ENCODE measurements around the gene ZKSCAN7. TPM values are rescaled to one million over a fixed set of nuclear protein-coding genes. Genes with fewer than 3 reads are reported as not detected.

Gene ZKSCAN7
- polyA plus RNA-seq, 1 donor (not counting 4 experiments of a cell fraction or from before 2014, with no cell fraction given), result 1.6 TPM

DNA sequence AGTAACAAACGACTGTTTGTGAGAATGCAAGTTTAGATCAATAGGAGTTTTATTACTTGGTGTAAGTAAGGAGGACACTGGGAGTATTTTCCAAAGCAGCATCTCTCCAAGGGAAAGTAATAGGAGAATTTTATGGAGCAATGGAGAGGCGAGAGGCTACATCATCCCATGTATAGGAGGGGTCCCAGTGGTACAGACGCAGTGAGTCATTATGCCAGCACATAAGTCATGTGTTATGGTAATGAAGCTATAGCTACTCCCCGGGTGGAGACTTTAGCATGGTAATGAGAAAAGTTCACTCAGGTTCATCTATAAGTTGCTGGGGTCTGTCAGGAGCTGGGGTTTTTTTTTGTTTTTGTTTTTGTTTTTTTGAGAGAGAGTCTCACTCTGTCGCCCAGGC lies 48.0 kb upstream of the ZKSCAN7 start:
- no peak overlapping the region for H3K9ac ChIP-seq (ENCODE audit: control insufficient read depth, extremely low read depth, insufficient read depth, low read length)
- H4K20me1 ChIP-seq (ENCODE audit: control insufficient read depth, extremely low read depth, insufficient read depth, low read length), result no peaks in the 10 kb centered on the region
- H3K27ac ChIP-seq (ENCODE audit: control insufficient read depth, insufficient read depth, low read length), result no peak overlapping the region
- TF ChIP-seq CTCF (optimal IDR thresholded peaks at IDR 0.05 in 1 of 3, IDR thresholded peaks at IDR 0.05 in 1 of 3, conservative IDR thresholded peaks at IDR 0.05 in 1 of 3; ENCODE audit: extremely low read depth in 1 of 3, insufficient read depth in 2 of 3, low read length in 3 of 3) (no peak), EZH2 (IDR thresholded peaks at IDR 0.05; ENCODE audit: low read length) (no peak)
- no peaks in the 10 kb centered on the region for H3K27me3 ChIP-seq (ENCODE audit: control insufficient read depth, extremely low read depth, insufficient read depth, low read length)
- no peak overlapping the region for H3K4me2 ChIP-seq (ENCODE audit: control insufficient read depth, extremely low read depth, insufficient read depth, low read depth, low read length)
- peaks cover 3% of the 10 kb centered on the region for H3K9me3 ChIP-seq (ENCODE audit: control insufficient read depth, low read depth, low read length)
- H3K4me3 ChIP-seq (ENCODE audit: control insufficient read depth in 2 of 3, extremely low read depth in 1 of 3, insufficient read depth in 2 of 3, low read depth in 1 of 3, low read length in 3 of 3), result no peak overlapping the region
- dilution Hi-C loops (cut with MboI; ENCODE audit: extremely low pct_ligation_motif_present, low sequenced_read_pairs), result no loop called here
- FAIRE-seq (no peak), DNase-seq (ENCODE audit: low read depth, low spot score) (no peak)
- H3K79me2 ChIP-seq (ENCODE audit: control insufficient read depth, insufficient read depth, low read length), result peaks cover 43% of the 10 kb centered on the region
- H3K9me1 ChIP-seq (ENCODE audit: control insufficient read depth, extremely low read depth, insufficient read depth, low read length), result no peaks in the 10 kb centered on the region
- no peaks in the 10 kb centered on the region for H3K36me3 ChIP-seq (ENCODE audit: control insufficient read depth in 2 of 2, extremely low read depth in 1 of 2, insufficient read depth in 2 of 2, low read length in 2 of 2)
- no peak overlapping the region for H2AFZ ChIP-seq (ENCODE audit: control insufficient read depth, low read length)
- H3K4me1 ChIP-seq (ENCODE audit: control insufficient read depth, extremely low read depth, insufficient read depth, low read length), result peaks cover 10% of the 10 kb centered on the region

- Histone ChIP-seq H3K27ac (ENCODE audit: control insufficient read depth, insufficient read depth, low read length) (no peak overlapping the region), H3K4me2 (ENCODE audit: control insufficient read depth, extremely low read depth, insufficient read depth, low read depth, low read length) (peak overlapping the region; percentile 85), H4K20me1 (ENCODE audit: control insufficient read depth, extremely low read depth, insufficient read depth, low read length) (no peaks in the 10 kb centered on the region), H3K36me3 (ENCODE audit: control insufficient read depth in 2 of 2, extremely low read depth in 1 of 2, insufficient read depth in 2 of 2, low read length in 2 of 2) (no peaks in the 10 kb centered on the region), H3K9me1 (ENCODE audit: control insufficient read depth, extremely low read depth, insufficient read depth, low read length) (no peaks in the 10 kb centered on the region), H3K4me1 (ENCODE audit: control insufficient read depth, extremely low read depth, insufficient read depth, low read length) (peaks cover 10% of the 10 kb centered on the region), H3K9ac (ENCODE audit: control insufficient read depth, extremely low read depth, insufficient read depth, low read length) (peak overlapping the region; percentile 77), H3K79me2 (ENCODE audit: control insufficient read depth, insufficient read depth, low read length) (peaks cover 38% of the 10 kb centered on the region), H3K27me3 (ENCODE audit: control insufficient read depth, extremely low read depth, insufficient read depth, low read length) (no peaks in the 10 kb centered on the region), H3K4me3 (ENCODE audit: control insufficient read depth in 2 of 3, extremely low read depth in 1 of 3, insufficient read depth in 2 of 3, low read depth in 1 of 3, low read length in 3 of 3) (peak overlapping the region; percentile 74 to 80 (median 75)), H3K9me3 (ENCODE audit: control insufficient read depth, low read depth, low read length) (no peaks in the 10 kb centered on the region), H2AFZ (ENCODE audit: control insufficient read depth, low read length) (no peak overlapping the region)
- FAIRE-seq (no peak), DNase-seq (ENCODE audit: low read depth, low spot score) (no peak)
- dilution Hi-C loops (cut with MboI; ENCODE audit: extremely low pct_ligation_motif_present, low sequenced_read_pairs), result no loop called here
- TF ChIP-seq CTCF (optimal IDR thresholded peaks at IDR 0.05 in 1 of 3, IDR thresholded peaks at IDR 0.05 in 1 of 3, conservative IDR thresholded peaks at IDR 0.05 in 1 of 3; ENCODE audit: extremely low read depth in 1 of 3, insufficient read depth in 2 of 3, low read length in 3 of 3), result no peak
- TF ChIP-seq EZH2 (IDR thresholded peaks at IDR 0.05; ENCODE audit: low read length), result no peak
Observed at GRCh38 chr3:44509393-44509921, 45.5 kb upstream of the ZKSCAN7 start.

Data from keratinocyte (primary cell).